Natural killer cell (primary cell): ENCODE results near the gene TRAM2. TPM values are rescaled to one million over a fixed set of nuclear protein-coding genes. Genes with fewer than 3 reads are reported as not detected.

ENCODE experiments used
- ATAC-seq, 3 donors: fragments of 150-1000 bp in 2 of 3; fragments of 200-7000 bp in 1 of 3; cut with Tn5 transposase; 1 replicate in 1 of 3; 2 replicates in 2 of 3; pipeline ENCODE4 v1.10.0; 2021; ENCODE audit warnings: mild to moderate bottlenecking in 2 of 3, moderate library complexity in 2 of 3
- DNase-seq, 2 donors: peaks; one replicate each; pipeline versions ENCODE4 v3.0.0 to v3.0.0-alpha.2; 2013 to 2021; ENCODE audit warnings: mixed read lengths in 1 of 2
- H3K27ac ChIP-seq: one replicate; pipeline ENCODE4 v1.5.1; 2013; ENCODE audit warnings: mild to moderate bottlenecking, low read length
- H3K27me3 ChIP-seq: one replicate; pipeline ENCODE4 v1.6.1; 2013; ENCODE audit warnings: low read length; ENCODE audit not compliant: control insufficient read depth, insufficient read depth
- H3K36me3 ChIP-seq: one replicate; pipeline ENCODE4 v1.6.1; 2013; ENCODE audit warnings: low read length; ENCODE audit not compliant: control insufficient read depth, insufficient read depth
- H3K4me1 ChIP-seq: one replicate; pipeline ENCODE4 v1.6.1; 2013; ENCODE audit warnings: low read length; ENCODE audit not compliant: control insufficient read depth, insufficient read depth
- H3K4me3 ChIP-seq: one replicate; pipeline ENCODE4 v1.5.1; 2013; ENCODE audit warnings: low read length
- H3K9me3 ChIP-seq: one replicate; pipeline ENCODE4 v1.6.1; 2013; ENCODE audit warnings: low read length; ENCODE audit not compliant: control insufficient read depth, insufficient read depth
- H3K27ac Mint-ChIP-seq, 2 donors: one replicate each; pipeline ENCODE4 v1.8.0; 2022; ENCODE audit warnings: mild to moderate bottlenecking in 2 of 2, mixed read lengths in 2 of 2, moderate library complexity in 1 of 2
- H3K27me3 Mint-ChIP-seq, 2 donors: one replicate each; pipeline ENCODE4 v1.8.0; 2022; ENCODE audit warnings: low read depth in 2 of 2, mixed read lengths in 2 of 2
- H3K36me3 Mint-ChIP-seq: one replicate; pipeline ENCODE4 v1.8.0; 2022; ENCODE audit warnings: mixed read lengths
- H3K4me1 Mint-ChIP-seq, 2 donors: one replicate each; pipeline ENCODE4 v1.8.0; 2022; ENCODE audit warnings: mixed read lengths in 2 of 2
- H3K4me3 Mint-ChIP-seq: one replicate; pipeline ENCODE4 v1.8.0; 2022; ENCODE audit warnings: mild to moderate bottlenecking, moderate library complexity, mixed read lengths
- H3K9me3 Mint-ChIP-seq, 2 donors: one replicate each; pipeline ENCODE4 v1.8.0; 2022; ENCODE audit warnings: mixed read lengths in 2 of 2
- WGBS: methylation state at CpG from one replicate; pipeline ENCODE4 v1.1.7; 2013; ENCODE audit warnings: missing lambda C conversion rate; ENCODE audit not compliant: insufficient coverage; 5-methylcytosine and 5-hydroxymethylcytosine counted together
- intact Hi-C: fragments of 100-400 bp; cut with micrococcal nuclease; formaldehyde crosslinking; loops from one replicate; pipeline ENCODE4 v1.14.2; 2022
- total RNA-seq, 4 donors: library from RNA; stranded (reverse); fragments of 120-200 nt in 1 of 4; gene quantifications; one replicate each; pipeline versions ENCODE4 v1.2.3 to v1.2.4, GENCODE V29; 2013 to 2022
- TF ChIP-seq, protein P1 (sequence below): fragments of 200-600 bp; IDR thresholded peaks from one replicate; pipeline ENCODE4 v1.8.0; 2022; ENCODE audit warnings: antibody characterized with exemption

TRAM2 gene
- total RNA-seq, 3 donors from 2014 or later (not counting 1 experiment from before 2014, with no cell fraction given): 16.2 to 20.0 (median 19.2) TPM

GRCh38 chr6:52531396-52531795 is 45.5 kb downstream of the TRAM2 start:
- no peaks in the 10 kb centered on the region for H3K9me3 Mint-ChIP-seq
- Histone ChIP-seq H3K36me3 (peaks cover 4% of the 10 kb centered on the region), H3K4me3 (no peak overlapping the region), H3K9me3 (no peaks in the 10 kb centered on the region), H3K4me1 (peaks cover 21% of the 10 kb centered on the region), H3K27me3 (no peaks in the 10 kb centered on the region), H3K27ac (no peak overlapping the region)
- WGBS: 96% methylated on average over 4 of the region's 4 CpGs
- ATAC-seq: no peak
- peak overlapping the region in 1 of 2 donors; percentile 2 for H3K27ac Mint-ChIP-seq
- no peak for DNase-seq
- peaks cover 22 to 27% of the 10 kb centered on the region in 2 donors for H3K4me1 Mint-ChIP-seq
- H3K4me3 Mint-ChIP-seq: no peak overlapping the region
- intact Hi-C loops: no loop called here
- TF ChIP-seq, protein P1, sequence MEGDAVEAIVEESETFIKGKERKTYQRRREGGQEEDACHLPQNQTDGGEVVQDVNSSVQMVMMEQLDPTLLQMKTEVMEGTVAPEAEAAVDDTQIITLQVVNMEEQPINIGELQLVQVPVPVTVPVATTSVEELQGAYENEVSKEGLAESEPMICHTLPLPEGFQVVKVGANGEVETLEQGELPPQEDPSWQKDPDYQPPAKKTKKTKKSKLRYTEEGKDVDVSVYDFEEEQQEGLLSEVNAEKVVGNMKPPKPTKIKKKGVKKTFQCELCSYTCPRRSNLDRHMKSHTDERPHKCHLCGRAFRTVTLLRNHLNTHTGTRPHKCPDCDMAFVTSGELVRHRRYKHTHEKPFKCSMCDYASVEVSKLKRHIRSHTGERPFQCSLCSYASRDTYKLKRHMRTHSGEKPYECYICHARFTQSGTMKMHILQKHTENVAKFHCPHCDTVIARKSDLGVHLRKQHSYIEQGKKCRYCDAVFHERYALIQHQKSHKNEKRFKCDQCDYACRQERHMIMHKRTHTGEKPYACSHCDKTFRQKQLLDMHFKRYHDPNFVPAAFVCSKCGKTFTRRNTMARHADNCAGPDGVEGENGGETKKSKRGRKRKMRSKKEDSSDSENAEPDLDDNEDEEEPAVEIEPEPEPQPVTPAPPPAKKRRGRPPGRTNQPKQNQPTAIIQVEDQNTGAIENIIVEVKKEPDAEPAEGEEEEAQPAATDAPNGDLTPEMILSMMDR: no peak
- no peaks in the 10 kb centered on the region for H3K36me3 Mint-ChIP-seq
- no peaks in the 10 kb centered on the region for H3K27me3 Mint-ChIP-seq

DNA sequence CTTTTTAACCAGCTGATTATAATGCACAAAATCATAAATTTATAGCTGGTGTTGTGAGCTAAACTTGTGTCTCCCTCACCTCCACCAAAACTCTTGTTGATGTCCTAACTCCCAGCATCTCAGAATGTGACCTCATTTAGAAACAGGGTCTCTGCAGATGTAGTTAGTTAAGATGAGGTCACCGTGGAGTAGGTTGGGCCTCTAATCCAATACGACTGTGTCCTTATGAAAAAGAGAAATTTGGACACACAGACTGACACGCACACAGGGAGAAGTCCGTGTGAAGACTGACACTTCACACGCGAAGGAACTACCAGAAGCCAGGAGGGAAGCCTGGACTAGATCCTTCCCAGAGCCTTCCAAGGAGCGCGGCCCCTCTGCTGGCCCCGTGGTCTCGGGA is 46.5 kb downstream of the TRAM2 start:
- Histone ChIP-seq H3K27me3 (no peaks in the 10 kb centered on the region), H3K27ac (no peak overlapping the region), H3K4me1 (peaks cover 11% of the 10 kb centered on the region), H3K36me3 (peaks cover 4% of the 10 kb centered on the region), H3K9me3 (no peaks in the 10 kb centered on the region), H3K4me3 (no peak overlapping the region)
- Mint-ChIP-seq H3K27me3 (no peaks in the 10 kb centered on the region), H3K36me3 (no peaks in the 10 kb centered on the region), H3K27ac (no peak overlapping the region), H3K9me3 (no peaks in the 10 kb centered on the region), H3K4me1 (peaks cover 20 to 24% of the 10 kb centered on the region in 2 donors), H3K4me3 (no peak overlapping the region)
- TF ChIP-seq, protein P1: no peak
- DNase-seq: no peak
- WGBS: 96% methylated on average over 10 of the region's 10 CpGs
- ATAC-seq: no peak
- intact Hi-C loops: no loop called here

- ATAC-seq: no peak
- Mint-ChIP-seq H3K4me3 (no peak overlapping the region), H3K27me3 (no peaks in the 10 kb centered on the region), H3K4me1 (peaks cover 11 to 23% of the 10 kb centered on the region in 2 donors), H3K9me3 (no peaks in the 10 kb centered on the region), H3K27ac (no peak overlapping the region), H3K36me3 (no peaks in the 10 kb centered on the region)
- intact Hi-C loops: no loop called here
- Histone ChIP-seq H3K4me1 (peaks cover under 1% of the 10 kb centered on the region), H3K4me3 (no peak overlapping the region), H3K9me3 (no peaks in the 10 kb centered on the region), H3K27ac (no peak overlapping the region), H3K27me3 (no peaks in the 10 kb centered on the region), H3K36me3 (peaks cover 4% of the 10 kb centered on the region)
- no peak for DNase-seq
- TF ChIP-seq, protein P1: no peak
- 85% methylated on average over 8 of the region's 8 CpGs for WGBS
Measured at GRCh38 chr6:52529311-52529710, 47.5 kb downstream of the TRAM2 start.

DNA sequence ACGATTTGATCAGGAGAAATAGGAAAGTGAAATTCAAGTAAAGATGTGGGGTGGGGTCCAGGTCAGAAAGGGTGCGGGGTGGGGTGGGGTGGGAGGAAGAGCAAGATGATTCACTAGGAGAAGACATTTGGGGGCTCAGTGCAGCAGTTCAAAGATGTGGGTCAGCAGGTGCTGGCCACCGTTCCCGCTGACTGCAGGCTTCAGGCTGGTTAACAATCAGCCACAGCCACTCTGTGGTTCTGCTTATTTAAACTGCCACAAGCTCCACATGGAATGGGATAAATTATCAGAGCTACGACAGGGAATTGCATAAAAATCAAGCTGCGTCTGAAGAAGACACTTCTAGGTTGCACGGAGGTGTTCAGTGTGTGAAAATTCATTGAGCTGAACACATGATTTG is 49.4 kb downstream of the TRAM2 start:
- Histone ChIP-seq H3K27ac (no peak overlapping the region), H3K27me3 (no peaks in the 10 kb centered on the region), H3K36me3 (no peaks in the 10 kb centered on the region), H3K9me3 (no peaks in the 10 kb centered on the region), H3K4me1 (no peaks in the 10 kb centered on the region), H3K4me3 (no peak overlapping the region)
- Mint-ChIP-seq H3K36me3 (no peaks in the 10 kb centered on the region), H3K27me3 (no peaks in the 10 kb centered on the region), H3K4me1 (peaks cover 11 to 39% of the 10 kb centered on the region in 2 donors), H3K9me3 (no peaks in the 10 kb centered on the region), H3K27ac (no peak overlapping the region), H3K4me3 (no peak overlapping the region)
- no peak for ATAC-seq
- intact Hi-C loops: no loop called here
- TF ChIP-seq, protein P1: no peak
- no peak for DNase-seq
- 85% methylated on average over 7 of the region's 7 CpGs for WGBS
